GM21619 (cell line): ENCODE data around the gene CRLF1.
A peak's percentile ranks its signal among the peaks of the same experiment; 100 is the strongest.
"Not testable (repeated sequence)": the region's sequence is repeated elsewhere in the genome, so short reads cannot be mapped to it uniquely, and the experiment has no call there.

Experiments used
- ATAC-seq: cut with Tn5 transposase; IDR thresholded peaks from one replicate; pipeline ENCODE4 v1.9.1; 2021; ENCODE audit not compliant: unreplicated experiment

Gene CRLF1

DNA sequence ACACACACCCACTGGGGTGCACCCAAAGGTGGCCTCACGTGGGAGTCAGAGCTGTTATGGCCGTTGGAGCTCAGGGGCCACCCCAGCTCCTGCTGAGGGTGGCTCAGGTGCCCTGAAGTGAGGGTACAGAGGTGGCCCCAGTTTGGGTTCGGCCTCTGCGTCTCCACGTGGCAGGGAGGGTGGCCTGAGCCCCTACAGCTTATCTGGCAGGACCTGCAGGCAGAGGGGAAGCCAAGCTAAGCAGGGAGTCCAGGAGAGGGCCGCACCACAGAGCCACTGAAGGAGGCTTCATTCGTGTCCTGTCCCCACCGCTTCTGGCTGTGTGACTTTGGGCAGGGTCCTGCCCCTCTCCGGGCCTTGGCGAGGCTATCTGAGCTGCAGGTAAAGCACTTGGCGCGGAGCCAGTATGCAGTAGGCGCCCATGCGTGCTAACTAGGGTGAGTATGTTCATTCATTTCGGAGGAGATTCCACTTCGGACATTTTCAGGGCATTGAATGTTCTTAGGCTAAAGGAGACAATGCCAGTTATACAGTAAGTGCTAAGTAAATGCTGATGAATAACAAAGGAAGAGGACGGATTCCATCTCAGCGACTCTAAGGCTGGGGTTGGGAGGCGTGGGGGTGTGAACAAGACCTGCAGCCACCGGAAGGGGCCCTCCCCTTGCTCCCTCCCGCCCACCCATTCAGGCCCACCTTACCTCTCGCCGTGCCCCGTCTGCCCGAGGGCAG, 13.1 kb downstream of the CRLF1 start:
- ATAC-seq = no peak

DNA sequence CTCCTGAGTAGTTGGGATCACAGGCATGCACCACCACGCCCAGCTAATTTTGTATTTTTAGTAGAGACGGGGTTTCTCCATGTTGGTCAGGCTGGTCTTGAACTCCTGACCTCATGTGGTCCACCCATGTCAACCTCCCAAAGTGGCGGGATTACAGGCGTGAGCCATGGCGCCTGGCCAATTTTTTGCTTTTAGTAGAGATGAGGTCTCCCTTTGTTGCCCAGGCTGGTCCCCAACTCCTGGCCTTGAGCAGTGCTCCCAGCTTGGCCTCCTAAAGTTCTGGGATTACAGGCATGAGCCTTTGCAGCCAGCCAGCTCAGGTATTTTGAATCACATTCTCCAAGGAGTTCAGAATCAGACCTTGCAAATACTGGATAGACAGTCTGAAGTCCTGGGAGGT, 13.9 kb downstream of the CRLF1 start:
- not testable (repeated sequence) for ATAC-seq

DNA sequence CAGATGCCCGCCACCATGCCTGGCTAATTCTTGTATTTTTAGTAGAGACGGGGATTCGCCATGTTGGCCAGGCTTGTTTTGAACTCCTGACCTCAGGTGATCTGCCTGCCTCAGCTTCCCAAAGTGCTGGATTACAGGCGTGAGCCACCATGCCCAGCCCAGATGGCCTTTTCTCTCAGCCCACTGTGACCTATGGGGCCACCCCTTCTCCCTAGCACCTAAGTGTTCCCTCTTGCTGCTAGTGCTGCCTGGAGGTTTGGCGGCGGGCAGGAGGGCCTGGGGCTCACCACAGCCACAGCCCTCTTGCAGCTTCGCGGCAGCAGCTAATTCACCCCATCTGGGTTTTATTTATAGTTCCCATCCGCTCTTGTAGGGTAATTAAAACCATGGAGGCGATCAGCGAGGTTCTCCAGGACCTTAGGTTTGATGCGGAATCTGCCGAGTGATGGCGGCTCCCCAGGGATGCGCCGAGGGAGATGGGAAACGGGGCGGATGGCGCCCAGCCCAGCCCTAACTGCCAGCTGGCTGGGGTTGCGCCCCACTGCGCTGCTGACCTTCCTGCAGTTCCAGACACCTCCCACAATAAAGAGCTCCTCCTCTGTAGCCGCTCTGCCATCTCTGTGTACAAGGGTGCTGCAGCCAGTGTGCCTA, 14.7 kb downstream of the CRLF1 start:
- ATAC-seq = no peak

DNA sequence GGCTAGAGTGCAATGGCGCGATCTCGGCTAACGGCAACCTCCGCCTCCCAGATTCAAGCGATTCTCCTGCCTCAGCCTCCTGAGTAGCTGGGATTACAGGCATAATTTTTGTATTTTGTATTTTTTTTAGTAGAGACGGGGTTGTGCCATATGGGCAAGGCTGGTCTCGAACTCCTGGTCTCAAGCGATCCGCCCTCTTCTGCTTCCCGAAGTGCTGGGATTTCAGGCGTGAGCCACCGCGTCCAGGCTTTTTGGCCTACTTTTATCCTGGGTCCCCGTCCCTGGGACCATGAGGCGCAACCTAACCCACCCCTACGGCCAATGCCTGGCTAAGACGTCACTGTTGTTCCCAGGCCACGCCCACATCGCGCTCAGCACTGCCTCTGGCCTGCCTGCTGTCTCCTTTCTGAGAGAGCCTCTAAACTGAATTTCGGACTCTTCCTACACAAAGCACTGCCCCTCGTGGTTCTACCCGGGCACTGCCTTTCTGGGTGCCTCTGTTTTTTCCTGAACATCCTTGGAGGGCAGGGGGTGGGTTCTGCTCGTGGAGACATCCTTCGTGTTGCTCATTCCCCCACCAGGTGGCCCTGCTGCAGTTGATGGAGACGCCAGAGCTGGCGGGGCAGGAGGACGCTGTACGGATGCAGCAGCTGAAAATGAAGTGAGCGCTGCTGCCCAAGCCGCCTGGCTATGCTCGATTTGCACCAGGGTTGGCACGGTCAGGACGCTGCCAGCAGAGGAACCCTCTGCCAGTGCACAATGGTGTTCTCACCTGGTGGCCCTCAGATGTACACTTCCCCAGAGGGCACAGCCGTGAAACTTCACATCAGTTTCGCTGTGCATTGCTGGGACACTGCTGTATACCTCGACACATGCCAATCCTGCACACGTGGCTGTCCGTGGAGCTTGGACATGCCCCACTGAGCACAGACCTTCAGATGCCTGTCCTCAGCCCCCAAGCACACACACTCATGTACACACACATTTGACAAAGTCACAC, 16.0 kb downstream of the CRLF1 start:
- ATAC-seq = no peak

DNA sequence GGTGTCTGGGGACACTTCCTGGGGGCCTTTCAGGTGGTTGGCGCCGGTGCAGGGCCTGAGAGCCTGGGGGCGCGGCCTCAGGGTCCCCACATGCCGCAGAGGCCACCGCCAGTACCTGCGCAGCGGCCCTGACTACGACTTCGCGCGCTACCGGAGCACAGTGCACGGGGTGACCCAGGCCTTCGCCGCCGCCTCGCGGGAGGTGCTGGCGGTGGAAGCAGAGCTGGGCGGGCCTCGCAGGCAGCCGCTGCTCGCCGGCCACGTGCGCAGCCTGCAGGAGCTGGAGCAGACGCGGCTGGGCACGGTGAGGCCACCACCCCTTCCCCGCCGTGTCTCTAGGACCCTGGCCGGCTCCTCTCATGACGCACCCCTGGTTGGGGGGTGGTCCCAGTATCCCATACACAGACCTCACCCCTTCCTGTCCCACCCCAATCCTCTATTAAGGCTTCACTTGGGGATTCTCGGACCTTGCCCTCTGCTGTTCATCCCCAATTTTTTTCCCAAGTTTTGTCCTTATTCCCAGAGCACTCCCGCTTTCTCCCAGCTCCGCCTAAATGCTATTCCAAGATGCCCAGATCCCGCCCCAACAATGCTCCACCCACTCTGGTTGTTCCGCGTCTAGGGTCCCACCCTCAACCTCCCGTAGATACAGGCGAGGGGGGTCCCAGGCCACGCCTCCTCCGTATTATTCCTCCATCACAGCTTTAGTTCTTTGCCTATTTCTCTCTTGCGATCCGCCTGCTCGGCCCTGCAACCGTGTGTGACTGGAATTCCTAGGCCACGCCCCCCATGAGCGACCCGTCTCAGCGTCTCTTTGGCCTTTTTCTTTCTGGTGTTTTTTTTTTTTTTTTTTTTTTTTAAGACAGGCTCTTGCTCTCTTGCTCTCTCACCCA, 17.0 kb downstream of the CRLF1 start:
- peak; percentile 20 for ATAC-seq

DNA sequence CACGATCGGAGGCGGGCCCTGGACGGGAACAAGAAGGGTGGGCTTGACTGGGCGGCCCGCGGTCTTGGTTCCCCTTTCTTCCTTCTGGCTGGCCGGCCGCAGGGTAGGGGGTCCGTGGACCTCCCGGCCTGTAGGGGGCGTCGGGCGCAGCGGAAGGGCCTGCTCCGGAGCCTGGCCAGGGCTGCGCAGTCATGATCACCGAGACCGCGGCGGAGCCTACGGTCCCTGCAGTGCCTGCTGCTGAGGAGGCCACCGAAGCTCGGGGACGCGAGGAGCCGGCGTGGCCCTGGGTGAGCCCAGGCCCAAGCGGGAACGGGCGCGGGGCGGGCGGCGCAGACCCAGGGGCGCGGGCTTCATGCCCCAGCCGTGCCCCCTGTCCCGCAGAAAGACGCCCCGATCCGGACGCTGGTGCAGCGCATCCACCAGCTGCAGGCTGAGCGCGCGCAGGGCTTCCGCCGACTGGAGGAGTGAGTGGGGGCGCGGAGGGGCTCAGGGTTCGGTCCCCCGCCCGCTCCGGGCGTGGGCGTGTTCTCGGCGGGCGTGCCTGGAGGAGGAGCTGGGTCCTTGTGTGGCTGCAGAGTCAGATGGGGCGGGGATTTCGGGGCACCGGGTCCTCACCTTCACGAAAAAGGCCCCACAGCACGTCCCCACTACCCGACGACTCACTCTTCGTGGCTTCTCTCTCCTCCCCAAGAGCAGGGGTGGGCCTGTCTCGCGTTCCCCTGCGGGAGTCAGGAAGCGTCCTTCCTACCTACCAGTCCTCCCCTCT, 17.8 kb downstream of the CRLF1 start, which contains the start of gene REX1BD:
Gene REX1BD, plus strand, starts transcription at position 188 of the 769 bp plus-strand sequence. Its CDS starts 4 bp downstream, at position 192.
- peak; percentile 64 for ATAC-seq

DNA sequence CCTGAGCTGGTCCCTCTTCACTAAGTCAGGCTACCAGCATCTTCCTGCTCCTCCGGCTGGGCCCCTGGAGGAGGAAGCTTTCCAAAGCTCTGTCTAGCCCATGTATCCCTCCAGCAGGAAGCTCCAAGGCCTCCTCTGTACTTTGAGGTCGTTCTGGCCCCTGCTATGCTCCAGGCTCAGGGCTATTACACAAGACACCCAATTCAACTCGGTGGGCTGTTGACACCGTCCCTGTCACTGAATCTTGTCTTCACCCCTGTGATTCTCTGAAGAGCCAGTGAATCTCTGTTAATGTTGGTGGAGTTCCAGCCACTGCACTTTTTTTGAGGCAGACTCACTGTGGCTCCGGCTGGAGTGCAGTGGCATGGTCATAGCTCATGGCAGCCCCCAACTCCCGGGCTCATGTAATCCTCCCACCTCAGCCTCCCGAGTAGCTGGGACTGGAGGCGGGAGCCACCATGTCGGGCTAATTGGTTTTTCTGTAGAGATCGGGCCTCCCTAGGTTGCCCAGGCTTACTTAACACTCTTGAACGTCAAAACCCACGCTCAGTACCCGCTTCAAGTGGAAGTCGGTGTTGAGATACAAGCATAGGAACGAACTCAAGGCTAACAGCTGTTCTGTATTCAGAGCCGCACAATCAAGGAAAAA, 18.5 kb downstream of the CRLF1 start:
- no peak for ATAC-seq

DNA sequence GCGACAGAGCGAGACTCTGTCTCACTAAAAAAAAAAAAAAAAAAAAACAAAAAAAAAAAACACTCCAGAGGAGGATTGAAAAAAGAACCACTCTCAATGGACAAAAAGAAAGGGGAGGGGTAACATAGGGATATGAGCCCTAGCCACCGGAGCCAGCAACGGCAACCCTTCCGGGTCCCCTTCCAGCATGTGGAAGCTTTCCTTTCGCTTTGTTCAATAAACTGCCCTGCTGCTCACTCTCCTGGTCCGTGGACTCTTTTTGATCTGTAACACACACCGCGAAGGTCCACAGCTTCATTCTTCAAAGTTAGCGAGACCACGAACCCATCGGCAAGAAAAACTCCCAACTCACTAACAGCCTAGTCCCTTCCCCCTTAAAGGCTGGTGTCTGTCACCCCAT, 19.0 kb downstream of the CRLF1 start:
- ATAC-seq = no peak

DNA sequence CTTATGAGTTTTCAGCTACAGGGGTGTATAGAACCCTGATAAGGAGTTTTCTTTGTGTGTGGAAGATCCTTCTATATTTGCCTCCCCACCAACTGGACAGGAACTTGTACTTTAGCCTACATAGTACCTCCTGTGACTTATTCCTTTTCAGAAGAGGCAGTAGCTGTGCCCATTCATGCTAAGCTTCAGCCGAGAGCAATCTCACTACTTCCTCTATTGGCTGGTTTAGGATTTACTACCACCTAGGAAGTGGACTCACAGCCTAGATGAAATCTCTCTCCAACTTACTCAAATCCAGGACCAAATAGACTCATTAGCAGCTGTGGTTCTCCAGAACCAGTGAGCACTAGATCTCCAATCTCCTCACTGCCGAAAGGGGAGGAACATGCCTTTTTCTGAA, 20.3 kb downstream of the CRLF1 start:
- no peak for ATAC-seq

DNA sequence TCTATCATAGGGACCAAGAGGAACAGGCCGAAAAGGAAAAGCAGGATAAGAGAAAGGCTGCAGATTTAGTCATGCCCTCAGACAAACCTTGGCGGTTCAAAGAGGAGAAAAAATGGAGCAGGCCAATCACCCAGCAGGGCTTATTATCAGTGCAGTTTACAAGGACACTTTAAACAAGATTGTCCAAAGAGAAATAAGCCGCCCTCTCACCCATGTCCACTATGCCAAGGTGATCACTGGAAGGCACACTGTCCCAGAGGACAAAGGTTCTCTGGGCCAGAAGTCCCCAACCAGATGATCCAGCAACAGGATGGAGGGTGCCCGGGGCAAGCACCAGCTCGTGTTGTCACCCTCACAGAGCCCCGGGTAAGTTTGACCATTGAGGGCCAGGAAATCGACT, 26.3 kb downstream of the CRLF1 start:
- no peak for ATAC-seq

DNA sequence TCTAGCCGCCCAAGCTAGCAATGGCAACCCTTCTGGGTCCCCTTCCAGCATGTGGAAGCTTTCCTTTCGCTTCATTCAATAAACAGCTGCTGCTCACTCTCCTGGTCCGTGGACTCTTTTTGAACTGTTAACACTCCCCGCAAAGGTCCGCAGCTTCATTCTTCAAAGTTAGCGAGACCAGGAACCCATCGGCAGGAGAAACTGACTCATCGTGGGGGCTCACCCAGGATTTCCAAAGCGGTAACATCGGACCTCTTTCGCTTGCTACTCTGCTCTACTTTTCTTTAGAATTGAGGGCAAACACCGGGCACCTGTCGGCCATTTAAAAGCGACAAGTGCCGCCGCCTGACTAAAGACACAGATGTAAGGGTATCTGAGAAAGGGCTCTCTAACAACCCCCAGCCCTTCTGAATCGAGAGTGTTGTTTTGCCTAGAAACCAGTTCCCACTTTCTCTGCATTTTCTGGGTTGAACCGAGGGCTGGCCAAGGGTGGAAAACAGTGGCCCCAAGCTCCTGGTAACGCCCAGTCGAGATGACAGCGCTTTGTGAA, 29.2 kb downstream of the CRLF1 start:
- no peak for ATAC-seq

DNA sequence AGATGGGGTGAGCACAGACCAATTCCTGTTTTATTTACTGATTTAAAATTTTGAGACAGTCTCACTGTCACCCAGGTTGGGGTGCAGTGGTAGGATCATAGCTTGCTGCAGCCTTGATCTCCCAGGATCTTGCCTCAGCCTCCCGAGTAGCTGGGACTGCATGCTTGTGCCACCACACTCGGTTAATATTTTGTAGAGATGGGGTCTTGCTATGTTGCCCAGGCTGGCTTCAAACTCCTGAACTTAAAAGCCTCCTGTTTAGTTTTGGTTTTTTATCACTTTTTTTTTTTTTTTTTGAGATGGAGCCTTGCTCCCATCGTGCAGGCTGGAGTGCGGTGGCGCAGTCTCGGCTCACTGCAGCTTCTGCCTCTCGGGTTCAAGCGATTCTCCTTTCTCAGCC, 30.2 kb downstream of the CRLF1 start:
- ATAC-seq = no peak

DNA sequence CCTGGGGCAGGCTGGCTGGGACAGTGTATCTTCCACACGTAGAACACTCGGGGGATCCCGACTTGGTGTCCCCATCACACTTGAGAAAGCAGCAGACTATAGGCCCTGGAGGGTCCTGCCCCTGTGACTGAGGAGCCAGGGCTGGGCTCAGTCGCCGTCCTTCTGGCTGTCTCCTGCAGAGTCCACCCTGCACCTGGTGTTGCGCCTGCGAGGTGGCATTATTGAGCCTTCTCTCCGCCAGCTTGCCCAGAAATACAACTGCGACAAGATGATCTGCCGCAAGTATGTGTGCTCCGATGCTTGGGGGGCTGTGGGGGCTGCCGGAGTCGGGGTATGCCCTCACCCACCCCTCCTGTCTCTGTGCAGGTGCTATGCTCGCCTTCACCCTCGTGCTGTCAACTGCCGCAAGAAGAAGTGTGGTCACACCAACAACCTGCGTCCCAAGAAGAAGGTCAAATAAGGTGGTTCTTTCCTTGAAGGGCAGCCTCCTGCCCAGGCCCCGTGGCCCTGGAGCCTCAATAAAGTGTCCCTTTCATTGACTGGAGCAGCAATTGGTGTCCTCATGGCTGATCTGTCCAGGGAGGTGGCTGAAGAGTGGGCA, 31.8 kb downstream of the CRLF1 start:
- no peak for ATAC-seq

DNA sequence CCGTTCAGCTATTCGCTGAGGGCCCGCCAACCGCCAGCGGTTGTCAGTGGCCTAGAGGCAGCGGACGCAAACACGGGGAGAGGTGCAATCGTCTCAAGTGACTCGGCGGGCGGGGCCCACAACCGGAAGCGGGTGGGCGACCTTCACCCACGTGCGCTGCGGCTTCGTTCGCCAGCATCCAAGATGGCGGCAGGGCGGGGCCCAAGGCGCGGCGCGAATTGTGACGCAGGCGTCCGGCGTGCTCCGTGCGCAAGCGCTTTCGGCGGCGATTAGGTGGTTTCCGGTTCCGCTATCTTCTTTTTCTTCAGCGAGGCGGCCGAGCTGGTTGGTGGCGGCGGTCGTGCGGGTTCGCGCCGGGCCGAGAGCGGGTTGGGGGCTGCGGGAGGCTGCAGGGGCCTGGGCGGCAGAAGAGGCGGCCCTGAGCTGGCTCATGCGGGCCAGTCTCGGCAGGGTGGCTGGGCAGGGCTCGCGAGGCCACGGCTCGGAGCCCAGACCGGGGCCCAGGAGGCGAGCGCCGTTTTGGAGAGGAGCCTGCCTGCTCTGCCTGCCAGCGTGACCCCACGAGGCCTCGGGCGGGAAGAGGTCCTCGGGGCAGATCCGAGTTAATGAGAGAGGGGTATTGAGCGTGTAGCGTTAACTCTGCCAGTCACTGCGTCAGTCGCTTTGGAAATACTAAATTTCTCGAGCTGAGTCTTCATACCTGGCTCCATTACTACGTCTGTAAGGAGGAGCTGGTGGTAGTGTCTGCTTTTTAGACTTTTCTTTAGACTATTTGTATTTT, 34.8 kb downstream of the CRLF1 start, which contains the start of gene UBA52:
Gene UBA52, plus strand, starts transcription at position 294 of the 781 bp plus-strand sequence. CDS start 1,444 bp downstream, outside the sequence.
- ATAC-seq = peak; percentile 85

DNA sequence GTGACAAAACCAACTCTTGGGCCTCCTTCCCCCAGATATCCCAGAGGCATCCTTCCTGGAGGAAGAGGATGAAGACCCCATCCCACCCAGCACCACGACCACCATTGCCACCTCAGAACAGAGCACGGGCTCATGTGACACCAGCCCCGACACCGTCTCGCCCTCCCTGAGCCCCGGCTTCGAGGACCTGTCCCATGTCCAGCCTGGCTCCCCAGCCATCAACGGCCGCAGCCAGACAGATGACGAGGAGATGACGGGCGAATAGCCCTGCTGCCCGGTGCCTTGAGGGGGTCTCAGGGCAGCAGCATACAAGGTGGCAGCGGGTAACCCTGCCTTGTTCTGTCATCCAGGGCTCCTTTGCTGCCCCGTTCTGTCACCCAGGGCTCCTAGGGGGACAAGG, 38.2 kb downstream of the CRLF1 start:
- ATAC-seq = no peak

DNA sequence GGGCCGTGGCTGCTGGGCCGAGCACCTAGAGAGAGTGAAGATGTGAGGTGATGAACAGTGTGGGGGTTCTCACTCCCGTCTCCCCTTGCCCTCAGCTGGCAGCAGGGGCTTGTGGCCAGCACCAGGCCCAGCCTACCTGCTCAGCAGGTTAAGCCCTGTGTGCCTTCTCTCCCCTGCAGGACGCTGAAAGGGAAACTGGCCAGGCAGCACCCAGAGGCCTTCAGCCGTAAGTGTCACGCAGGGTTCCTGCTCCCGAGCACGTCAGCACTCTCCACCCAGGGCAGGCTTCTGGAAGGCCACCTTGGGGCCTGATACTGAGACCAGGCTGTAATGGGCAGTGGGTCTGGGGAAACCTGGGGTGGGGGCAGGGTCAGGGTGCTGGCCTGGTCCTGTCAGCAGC, 39.6 kb downstream of the CRLF1 start:
- no peak for ATAC-seq

DNA sequence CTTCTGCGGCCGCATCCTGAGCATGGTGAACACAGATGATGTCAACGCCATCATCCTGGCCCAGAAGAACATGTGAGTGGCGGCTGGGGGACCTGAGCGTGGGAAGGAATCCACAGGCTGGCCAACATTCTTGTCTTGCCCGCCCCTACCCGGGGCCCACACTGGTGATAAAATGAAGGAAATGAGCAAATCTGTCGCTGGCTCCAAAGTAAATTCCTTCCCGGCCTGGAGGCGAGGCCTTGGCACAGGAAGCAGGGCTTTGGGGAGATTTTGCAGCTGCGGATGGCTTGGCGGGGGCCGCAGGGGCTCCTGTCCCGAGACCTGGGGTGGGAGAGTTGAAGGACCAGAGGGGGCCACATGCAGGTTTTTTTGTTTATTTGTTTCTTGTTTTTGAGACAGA, 44.5 kb downstream of the CRLF1 start:
- no peak for ATAC-seq

DNA sequence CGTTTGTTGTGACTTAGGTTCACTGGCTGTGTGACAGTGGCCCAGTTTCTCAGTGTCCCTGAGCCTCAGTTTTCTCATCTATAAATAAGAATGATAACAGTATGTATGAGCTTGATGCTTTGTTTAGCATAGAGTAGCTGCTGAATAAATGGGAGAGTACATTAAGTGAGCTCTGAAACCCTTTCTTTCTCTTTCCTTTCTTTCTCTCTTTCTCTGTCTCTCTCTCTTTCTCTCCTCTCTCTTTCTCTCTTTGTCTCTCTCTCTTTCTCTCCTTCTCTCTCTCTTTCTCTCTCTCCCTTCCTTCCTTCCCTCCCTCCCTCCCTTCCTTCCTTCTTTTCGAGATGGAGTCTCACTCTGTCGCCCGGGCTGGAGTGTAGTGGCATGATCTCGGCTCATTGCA, 46.9 kb downstream of the CRLF1 start:
- ATAC-seq = no peak
